ENCODE measurements around the gene KLK15. TPM values are rescaled to one million over a fixed set of nuclear protein-coding genes. Genes with fewer than 3 reads are reported as not detected.

The KLK15 gene
- total RNA-seq, 4 donors from 2014 or later: not detected

DNA sequence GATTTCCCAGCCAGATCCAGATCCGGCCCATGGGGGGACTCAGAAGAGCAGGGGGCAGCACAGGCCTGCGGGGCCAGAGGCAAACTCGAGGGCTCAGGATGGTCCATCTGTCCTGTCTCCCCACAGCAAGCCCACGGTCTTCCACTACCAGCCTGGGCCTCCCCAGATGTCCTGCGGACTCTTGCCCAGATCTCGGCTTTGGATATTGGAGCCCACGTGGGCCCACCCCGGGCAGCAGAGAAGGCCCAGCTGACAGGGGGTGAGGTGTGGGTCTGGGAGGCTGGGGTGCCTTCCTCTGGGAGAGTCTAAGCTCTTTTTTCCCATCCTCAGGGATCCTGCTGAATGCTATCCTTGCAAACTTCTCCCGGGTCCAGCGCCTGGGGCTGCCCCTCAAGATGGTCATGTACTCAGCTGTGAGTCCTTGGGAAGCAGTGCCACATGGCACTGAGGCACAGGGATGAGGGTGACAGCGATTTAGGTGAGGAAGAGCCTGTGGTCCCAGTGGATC lies 39.8 kb downstream of the KLK15 start:
- intact Hi-C loops (cut with DNase I; ENCODE audit: low total_unique reads): loop anchor here (10.0 kb wide), 1 partner anchor 121 kb away; the partner anchor contains the start of gene KLK4
- H3K4me3 ChIP-seq (ENCODE audit: low read depth, poor library complexity, severe bottlenecking): no peak overlapping the region
- TF ChIP-seq, protein P1, sequence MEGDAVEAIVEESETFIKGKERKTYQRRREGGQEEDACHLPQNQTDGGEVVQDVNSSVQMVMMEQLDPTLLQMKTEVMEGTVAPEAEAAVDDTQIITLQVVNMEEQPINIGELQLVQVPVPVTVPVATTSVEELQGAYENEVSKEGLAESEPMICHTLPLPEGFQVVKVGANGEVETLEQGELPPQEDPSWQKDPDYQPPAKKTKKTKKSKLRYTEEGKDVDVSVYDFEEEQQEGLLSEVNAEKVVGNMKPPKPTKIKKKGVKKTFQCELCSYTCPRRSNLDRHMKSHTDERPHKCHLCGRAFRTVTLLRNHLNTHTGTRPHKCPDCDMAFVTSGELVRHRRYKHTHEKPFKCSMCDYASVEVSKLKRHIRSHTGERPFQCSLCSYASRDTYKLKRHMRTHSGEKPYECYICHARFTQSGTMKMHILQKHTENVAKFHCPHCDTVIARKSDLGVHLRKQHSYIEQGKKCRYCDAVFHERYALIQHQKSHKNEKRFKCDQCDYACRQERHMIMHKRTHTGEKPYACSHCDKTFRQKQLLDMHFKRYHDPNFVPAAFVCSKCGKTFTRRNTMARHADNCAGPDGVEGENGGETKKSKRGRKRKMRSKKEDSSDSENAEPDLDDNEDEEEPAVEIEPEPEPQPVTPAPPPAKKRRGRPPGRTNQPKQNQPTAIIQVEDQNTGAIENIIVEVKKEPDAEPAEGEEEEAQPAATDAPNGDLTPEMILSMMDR (IDR thresholded peaks at IDR 0.05): no peak
- TF ChIP-seq POLR2A (IDR thresholded peaks at IDR 0.05): no peak
- 65 to 75% methylated on average over 11 of the region's 11 CpGs for WGBS, 2 donors
- no peak for DNase-seq (ENCODE audit: low spot score in 2 of 2)

DNA sequence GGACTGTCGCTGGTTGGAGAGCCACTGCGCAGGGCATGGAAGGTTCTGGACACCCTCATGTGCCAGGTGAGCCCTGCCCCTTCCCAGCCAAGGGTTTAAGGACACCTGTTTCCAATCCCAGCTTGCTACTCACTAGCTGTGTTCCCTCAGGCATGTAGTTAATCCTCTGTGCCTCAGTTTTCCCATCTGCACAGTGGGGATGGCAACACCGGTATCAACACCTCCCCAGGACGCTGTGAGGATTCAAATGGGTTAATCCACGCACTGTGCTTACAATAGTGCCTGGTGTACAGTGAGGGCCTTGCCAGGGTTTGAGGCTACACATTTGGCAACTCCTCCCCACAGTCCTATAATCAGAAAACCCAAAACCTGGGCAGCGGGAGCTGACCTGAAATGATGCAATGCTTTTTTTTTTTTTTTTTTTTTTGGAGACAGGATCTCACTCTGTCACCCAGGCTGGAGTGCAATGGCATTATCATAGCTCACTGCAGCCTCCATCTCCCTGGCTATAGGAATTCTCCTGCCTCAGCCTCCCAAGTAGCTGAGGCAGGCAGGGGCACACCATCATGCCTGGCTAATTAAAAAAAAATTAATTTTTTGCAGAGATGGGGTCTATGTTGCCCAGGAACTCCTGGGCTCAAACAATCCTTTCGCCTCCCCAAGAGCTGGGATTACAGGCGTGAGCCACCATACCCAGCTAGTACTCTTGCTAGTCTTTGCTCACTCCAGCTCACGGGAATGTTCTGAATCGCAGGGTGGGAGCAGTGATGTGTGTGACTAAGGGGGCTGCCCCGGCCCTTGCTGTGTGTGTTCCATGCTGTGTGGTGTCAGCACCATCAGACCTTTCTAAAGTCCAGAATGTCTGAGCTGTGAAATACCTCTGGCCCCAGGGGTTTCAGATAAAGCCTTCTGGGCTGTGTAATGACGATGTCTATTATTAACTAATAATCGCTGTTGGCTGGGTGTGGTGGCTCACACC lies 40.8 kb downstream of the KLK15 start:
- 87 to 88% methylated on average over 12 to 13 of the region's 13 CpGs for WGBS, 2 donors
- intact Hi-C loops (cut with DNase I; ENCODE audit: low total_unique reads): loop anchor here (10.0 kb wide), 1 partner anchor 122 kb away; the partner anchor contains the start of gene KLK4
- no peak overlapping the region for H3K4me3 ChIP-seq (ENCODE audit: low read depth, poor library complexity, severe bottlenecking)

DNA sequence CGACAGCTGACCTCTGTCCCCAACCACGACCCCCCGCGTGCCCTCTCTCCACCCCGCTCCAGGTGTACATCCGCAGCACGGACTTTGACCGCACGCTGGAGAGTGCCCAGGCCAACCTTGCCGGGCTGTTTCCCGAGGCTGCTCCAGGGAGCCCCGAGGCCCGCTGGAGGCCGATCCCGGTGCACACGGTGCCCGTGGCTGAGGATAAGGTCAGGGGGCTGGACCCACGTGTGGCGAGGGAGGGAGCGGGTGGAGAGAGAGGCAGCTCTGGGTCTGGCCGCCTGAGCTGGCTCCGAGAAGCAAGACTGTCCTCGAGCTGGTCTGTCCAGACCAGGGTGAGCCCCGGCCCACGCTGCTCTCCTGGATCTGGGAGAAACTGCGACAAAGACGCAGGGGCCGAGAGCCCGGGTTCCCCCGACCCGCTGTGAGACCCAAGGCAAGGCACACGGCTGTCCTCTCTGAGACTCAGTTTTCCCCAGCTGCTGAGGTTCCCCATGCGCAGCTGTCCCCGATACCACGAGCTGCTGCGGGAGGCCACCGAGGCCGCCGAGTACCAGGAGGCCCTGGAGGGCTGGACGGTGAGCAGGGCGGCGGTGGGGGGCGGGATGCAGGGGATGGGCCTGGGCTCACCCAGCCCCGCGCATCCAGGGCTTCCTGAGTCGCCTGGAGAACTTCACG lies 41.6 kb downstream of the KLK15 start:
- WGBS, 2 donors: 80% methylated on average over 28 to 44 of the region's 47 CpGs
- TF ChIP-seq POLR2A (IDR thresholded peaks at IDR 0.05): no peak
- H3K4me3 ChIP-seq (ENCODE audit: low read depth, poor library complexity, severe bottlenecking): no peak overlapping the region
- intact Hi-C loops (cut with DNase I; ENCODE audit: low total_unique reads): loop anchor here (10.0 kb wide), 1 partner anchor 123 kb away; the partner anchor contains the start of gene KLK4
- DNase-seq (ENCODE audit: low spot score in 2 of 2): no peak

More for the DNA sequence above, 40.8 kb downstream of the KLK15 start:
- TF ChIP-seq POLR2A (IDR thresholded peaks at IDR 0.05): no peak
- TF ChIP-seq, protein P1 (IDR thresholded peaks at IDR 0.05): no peak
- no peak for DNase-seq (ENCODE audit: low spot score in 2 of 2)

DNA sequence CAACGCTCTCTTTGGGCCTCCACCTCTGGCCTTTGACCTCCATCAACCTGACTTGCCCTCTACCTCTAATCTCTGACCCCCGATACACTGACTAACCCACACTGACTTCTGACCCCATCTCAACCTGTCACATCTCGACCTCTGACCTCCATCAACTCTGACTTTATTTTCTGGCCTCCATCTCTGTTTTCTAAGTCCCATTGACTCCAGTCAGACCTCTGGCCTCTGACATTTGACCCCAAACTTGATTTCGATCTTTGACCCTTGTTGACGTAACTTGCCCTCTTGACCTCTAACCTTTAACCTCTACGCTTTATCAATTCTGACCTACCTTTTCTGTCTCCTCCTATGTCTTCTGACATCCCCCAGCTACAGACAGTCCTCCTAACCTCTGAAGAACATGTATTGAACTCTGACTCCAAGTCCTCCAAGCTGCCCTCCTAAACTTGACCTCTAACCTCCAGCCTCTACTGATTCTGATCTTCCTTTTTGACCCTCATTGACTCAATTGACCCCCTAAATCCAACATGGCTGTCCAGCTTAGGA lies 42.4 kb downstream of the KLK15 start:
- intact Hi-C loops (cut with DNase I; ENCODE audit: low total_unique reads): loop anchor here (10.0 kb wide), 1 partner anchor 124 kb away; the partner anchor contains the start of gene KLK4
- H3K4me3 ChIP-seq (ENCODE audit: low read depth, poor library complexity, severe bottlenecking): no peak overlapping the region
- WGBS, 2 donors: 83 to 91% methylated on average over 6 of the region's 6 CpGs
- DNase-seq (ENCODE audit: low spot score in 2 of 2): no peak
- TF ChIP-seq POLR2A (IDR thresholded peaks at IDR 0.05): no peak
- TF ChIP-seq, protein P1 (IDR thresholded peaks at IDR 0.05): no peak

DNA sequence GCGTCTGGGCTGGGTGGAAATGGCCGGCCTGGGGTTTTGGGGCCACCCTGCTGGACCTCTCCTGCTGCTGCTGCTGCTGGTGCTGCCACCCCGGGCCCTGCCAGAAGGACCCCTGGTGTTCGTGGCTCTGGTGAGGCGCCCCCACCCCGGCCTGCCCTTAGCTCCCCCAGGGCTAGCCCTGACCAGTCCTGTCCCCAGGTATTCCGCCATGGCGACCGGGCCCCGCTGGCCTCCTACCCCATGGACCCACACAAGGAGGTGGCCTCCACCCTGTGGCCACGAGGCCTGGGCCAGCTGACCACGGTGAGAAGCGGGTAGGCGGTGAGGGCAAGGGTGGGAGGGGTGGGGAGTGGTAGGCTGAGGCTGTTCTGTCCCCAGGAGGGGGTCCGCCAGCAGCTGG lies 43.0 kb downstream of the KLK15 start, which contains the start of gene ACP4:
Gene ACP4, plus strand, starts transcription at position 20 of the 400 bp plus-strand sequence. Its CDS starts 0 bp downstream, at position 20.
- 83% methylated on average over 6 to 12 of the region's 15 CpGs for WGBS, 2 donors
- DNase-seq (ENCODE audit: low spot score in 2 of 2): no peak
- intact Hi-C loops (cut with DNase I; ENCODE audit: low total_unique reads): loop anchor here (10.0 kb wide), 1 partner anchor 124 kb away; the partner anchor contains the start of gene KLK4
- H3K4me3 ChIP-seq (ENCODE audit: low read depth, poor library complexity, severe bottlenecking): no peak within 1 kb of the TSS
- TF ChIP-seq, protein P1 (IDR thresholded peaks at IDR 0.05): no peak
- no peak for TF ChIP-seq POLR2A (IDR thresholded peaks at IDR 0.05)
